Ramos (cell line): ENCODE data around the gene RHO.
"Not testable (repeated sequence)": the region's sequence is repeated elsewhere in the genome, so short reads cannot be mapped to it uniquely, and the experiment has no call there.

Experiments
- in situ Hi-C: fragments of 300-500 bp; cut with MboI; formaldehyde crosslinking; loops from one replicate; pipeline ENCODE4 v1.14.3; 2022; ENCODE audit warnings: low sequenced_read_pairs; ENCODE audit not compliant: unreplicated experiment

RHO gene

DNA sequence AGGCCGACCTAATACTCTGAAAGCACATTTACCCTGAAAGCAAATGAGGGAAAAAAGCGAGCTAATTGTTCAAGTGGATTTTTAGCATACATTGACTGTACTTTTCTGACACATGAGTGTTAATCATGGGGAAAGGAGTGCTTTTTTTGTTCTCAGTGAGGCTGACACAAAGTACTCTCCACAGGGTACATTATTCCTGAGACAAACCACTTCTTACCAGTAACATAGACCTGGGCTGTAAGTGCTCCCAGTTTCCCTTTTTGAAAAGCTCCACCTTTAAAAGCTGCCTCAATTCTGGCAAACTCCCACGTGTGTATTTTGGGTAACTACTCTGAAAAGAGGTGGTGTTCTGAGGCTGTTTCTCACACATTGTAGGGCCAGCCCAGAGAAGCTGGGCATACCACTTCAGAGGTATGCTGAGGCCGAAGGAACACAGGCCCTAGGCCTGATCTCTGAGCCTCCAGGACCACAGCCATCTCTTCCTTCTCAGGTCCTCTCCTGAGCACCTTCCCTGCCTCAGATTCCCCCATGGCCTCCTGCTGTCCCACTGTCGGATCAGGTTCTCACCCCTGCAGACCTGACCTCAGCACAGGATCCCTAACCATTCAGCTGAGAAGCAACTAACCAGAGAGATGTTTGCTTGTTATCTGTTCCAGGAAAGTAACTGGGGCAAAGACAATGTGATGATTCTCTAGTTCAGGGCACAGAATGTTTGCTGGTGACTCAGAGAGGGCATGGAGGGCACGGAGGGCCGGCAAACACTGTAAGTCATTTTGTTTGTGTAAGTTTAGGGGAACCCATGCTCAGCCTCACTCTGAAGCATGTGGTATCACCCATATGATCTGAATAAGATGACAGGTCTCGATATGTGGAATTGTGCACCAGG is 29.6 kb upstream of the RHO start:
- in situ Hi-C loops: loop anchor here (10.0 kb wide), 2 partner anchors 126 to 426 kb away; no protein-coding TSS in a partner anchor

DNA sequence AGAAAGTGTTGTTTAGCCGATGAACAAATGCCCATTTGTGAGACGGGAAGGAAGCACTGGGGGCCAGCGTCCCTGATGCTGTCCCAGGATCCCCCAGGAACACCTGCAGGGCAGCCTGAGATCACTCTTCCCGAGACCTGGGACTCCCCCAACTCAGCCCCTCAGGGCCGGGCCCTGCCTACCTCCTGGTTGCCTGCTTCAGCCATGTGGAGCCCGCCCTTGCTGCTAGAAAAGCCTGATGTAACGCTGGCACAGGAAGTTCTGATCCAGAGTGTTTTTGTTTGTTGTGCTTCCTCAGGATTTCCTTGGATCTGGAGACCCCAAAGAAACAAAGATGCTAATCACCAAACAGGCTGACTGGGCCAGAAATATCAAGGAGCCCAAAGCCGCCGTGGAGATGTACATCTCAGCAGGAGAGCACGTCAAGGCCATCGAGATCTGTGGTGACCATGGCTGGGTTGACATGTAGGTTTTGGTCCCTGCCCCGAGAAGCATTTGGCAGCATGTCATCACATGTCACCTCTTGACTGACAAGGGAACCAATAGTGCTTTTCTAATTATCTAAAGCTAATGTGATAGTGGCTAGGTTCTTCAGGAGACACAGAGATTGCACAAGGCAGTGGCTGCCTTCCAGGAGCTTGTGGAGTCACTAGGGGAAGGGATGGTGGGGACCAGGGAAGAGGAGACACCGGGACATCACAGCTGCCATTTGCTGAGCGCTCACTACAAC is 28.7 kb upstream of the RHO start:
- in situ Hi-C loops: loop anchor here (10.0 kb wide), 2 partner anchors 125 to 425 kb away; no protein-coding TSS in a partner anchor

DNA sequence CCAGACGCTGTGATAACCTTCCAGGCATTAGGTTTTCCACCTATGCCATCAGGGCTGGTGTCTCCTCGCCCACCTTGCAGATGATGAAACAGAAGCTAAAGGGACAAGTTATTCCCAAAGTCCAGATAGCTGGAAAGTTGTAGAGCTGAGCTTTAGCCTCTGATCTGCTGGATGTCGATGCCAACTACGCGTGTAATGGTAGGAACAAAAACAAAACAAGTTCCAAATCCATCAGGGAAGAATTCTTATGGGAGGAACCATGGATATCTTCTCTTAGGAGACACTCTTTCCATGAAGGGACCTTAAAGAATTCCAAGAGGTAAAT is 28.1 kb upstream of the RHO start:
- in situ Hi-C loops: no loop called here

DNA sequence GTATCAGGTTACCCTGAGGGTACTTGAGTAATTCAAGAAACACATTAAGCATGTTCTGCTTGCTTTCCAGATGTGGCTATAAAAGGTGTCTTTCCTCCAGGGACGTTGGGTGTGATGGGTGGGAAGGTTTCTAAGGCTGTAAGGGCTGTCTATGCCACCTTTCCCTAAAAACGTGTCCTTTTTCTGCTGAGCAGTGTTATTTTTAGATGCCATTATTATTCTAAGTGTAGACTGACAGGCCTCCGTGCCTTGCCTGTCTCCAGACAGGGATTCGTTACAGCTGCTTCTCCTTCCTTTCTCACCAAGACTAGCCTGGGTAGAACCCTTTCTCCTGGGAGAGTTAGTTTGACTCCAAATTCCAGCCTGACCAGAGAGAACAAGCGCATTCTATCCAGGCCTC is 26.8 kb upstream of the RHO start:
- in situ Hi-C loops: no loop called here

DNA sequence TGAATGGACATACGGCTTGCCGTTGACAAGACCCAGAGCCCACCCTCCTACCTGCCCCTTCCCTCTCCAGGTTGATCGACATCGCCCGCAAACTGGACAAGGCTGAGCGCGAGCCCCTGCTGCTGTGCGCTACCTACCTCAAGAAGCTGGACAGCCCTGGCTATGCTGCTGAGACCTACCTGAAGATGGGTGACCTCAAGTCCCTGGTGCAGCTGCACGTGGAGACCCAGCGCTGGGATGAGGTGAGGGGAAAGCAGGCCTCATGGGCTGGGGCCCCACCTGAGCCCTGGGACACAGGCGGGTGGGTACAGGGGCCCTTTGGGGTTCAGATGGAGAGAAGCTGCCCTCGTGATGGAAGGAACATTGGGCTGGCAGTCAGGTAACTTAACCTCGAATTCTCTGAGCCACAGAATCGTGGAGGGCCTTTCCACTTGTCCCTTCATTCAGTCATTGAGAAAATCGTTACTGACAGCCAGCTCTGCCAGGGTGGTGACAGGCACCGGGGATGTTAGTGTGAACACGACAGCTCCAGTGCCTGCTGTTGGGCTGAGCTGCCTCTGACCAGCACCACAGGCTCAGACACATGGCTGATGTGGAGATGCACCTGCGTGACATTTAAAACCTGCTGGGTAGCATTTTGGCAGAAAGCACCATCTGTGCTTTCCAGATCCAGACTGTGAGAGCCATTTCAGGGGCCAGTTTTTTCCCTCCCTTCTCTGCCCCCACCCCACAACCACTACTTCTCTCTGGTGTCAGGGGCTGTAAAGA is 25.6 kb upstream of the RHO start:
- in situ Hi-C loops: no loop called here

DNA sequence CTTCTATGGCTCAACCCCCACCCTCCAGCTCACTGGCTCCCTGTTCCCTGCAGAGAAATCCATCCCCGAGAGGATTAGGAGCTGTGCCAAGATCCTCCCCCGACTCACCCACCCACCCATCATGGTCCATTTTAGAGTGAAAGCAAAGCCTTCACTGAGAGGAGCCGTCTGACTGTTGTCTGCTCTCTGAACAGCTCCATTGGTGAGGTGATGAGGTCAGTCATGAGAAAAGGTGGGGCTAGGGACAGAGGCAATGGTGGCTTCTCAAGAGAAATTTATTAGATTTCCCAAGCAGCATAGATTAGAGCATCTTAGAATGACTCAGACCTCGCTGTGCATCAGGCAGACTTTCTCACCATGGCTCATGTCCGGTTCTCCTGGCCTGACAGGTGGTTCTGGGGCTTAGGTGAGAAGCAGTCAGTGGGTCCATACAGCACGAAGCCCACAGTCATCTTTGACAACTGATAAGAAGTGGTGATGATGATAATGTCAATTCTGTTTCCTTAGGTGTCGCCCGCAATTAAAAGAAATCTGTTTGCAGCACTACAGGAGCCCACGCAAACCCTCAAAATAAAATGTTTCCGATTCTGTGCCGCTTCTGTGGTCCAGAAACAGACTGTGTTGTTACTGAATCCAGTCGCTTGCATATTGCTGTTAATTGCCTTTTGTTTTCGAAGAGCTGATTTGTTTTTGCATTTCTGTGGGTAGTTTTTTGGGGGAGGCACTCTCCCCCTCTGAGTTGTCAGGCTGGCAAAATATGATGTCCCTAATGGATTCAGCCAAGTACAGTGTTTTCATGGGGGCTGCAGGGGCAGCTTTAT is 24.8 kb upstream of the RHO start:
- in situ Hi-C loops: no loop called here

DNA sequence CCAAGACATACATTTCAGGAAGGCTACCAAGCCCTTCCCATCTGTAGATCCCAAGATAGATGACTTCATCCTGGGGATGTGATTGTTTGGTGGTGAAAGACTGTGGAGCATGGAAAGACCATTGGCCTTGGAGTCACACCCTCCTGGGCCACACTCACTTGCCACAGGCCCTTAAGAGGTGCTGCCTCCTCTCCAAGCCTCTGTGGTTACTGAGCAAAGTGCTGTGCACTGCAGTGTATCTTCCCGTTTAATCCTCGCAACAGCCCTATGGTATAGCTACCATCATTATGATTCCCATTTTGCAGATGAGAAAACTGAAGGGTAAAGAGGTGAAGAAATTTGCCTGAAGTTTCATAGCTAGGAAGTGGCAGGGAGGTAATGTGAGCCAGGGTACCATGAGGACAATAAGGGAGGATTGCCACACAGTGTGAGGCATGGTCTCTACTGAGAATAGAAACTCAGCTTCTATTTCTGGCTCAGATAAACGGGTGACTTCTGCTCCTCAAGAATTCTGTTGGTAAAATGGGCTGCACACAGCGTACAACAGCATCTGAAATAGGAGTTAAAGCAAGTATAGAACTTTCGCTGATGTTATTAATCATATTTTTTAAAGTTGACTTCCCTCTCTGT is 23.9 kb upstream of the RHO start:
- in situ Hi-C loops: no loop called here

DNA sequence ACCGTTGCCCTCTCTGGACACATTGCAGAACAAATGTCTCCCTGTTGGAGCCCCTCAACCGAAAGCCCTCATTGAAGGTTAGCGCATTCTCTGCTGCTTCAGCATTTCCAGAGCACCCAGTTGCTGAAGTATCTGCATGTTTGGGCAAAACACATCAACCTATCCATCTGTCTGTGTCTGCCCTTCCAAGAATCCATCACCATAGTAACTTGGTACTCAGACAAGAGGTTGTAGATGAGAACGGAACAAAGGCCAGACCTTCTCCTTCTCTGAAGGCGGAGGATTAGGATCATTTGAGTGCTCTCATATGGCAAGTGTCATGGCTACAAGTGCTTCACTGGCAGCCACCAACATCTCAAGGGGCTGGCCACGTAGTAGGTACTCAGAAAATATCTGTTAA is 23.1 kb upstream of the RHO start:
- in situ Hi-C loops: no loop called here

DNA sequence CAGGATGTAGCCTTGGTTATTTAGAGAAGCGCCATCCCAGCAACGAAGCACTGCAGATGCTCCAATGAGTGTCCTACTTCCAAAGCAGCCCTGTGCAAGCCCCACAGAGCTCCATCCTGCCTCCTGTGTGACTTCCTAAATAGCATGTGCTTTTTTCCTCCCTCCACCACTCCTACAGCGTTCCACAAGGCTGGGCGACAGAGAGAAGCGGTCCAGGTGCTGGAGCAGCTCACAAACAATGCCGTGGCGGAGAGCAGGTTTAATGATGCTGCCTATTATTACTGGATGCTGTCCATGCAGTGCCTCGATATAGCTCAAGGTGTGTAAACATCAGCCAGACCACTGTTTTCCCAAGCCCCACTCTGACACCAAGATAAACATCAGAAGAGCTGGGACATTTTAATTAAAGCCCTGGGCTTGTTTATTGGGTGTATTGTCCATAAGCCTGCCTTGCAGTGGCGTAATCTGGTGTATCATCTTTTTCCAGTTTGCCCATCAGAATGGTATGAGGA is 22.2 kb upstream of the RHO start:
- in situ Hi-C loops: no loop called here

DNA sequence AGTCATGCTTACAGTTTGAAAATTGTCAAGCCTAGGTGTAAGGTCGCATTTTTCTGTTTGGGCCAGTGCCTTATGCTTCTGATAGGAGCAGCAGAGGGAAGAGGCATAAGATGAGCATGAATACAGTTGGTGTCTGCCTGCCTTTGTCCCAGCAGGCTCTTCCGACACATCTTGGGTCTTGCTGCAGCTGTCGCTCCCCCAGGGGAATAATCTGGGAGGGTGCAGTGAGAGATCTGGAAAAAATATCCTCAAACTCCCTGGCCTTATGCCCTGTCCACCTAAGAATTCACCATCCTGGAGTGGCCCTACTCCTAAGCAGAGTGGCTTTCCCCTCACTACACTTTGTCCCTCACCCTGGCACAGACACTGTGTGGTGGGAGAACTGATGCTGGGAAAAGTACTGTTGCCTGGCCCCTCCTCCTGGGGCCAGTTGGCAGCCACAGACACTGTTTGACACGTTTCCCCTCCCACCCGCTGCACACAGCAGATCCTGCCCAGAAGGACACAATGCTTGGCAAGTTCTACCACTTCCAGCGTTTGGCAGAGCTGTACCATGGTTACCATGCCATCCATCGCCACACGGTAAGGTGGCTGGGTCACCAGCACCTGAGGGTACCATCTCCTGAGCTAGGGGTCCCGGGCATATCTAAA is 21.1 kb upstream of the RHO start:
- in situ Hi-C loops: no loop called here

DNA sequence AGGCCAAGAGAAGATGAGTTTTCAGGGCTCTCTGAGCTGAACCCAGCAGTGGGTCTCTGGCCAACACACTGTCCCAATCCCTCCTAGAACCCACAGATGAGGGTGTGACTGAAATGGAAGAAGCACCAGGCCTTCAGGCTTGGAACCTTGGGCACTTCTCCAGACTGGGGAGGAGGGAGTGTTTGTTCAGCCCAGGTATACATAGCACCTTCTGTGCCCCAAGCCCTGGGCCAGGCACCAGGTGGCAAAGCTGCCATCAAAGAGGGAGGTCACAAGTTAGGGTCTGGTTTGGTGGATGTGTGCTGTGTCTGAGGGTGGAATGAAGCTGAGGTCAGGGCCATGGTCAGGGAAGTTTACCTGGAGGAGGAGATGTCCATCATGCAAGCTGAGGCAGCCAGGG is 15.8 kb upstream of the RHO start:
- in situ Hi-C loops: no loop called here

DNA sequence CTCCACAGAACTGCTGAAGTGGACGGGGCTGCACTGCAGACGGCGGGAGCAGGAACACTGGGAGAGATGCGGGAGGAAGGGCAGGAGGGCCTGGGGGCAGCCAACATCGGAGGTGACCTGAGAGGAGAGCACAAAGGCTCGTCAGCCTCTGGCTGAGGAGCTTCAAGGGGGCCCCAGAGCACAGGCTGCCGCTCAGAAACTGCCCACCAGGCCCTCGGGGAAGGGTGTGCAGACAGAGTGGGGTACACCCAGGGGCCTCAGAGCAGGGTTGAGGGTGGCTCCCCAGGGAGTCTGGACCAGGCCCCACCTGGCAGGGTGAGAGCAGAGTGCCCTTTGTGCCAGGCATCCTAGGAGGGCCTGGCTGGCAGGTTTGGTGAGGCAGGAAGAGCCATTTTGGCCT is 14.7 kb upstream of the RHO start:
- in situ Hi-C loops: no loop called here

DNA sequence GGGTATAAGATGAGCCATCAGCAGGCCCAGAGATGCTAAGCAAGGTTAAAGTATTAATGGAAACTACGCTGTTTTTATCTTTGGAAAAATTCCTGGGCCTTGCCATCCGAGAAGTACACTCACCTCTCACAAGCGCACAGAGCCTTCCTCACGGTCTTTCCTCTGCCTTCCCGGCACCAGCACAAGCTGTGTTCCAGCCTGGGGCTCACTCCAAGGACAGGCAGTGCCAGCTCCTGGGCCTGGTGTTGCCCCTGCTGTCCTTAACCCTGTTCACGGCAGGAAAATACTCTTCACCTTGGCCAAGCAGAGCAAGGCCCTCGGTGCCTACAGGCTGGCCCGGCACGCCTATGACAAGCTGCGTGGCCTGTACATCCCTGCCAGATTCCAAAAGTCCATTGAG is 14.3 kb upstream of the RHO start:
- in situ Hi-C loops: no loop called here

DNA sequence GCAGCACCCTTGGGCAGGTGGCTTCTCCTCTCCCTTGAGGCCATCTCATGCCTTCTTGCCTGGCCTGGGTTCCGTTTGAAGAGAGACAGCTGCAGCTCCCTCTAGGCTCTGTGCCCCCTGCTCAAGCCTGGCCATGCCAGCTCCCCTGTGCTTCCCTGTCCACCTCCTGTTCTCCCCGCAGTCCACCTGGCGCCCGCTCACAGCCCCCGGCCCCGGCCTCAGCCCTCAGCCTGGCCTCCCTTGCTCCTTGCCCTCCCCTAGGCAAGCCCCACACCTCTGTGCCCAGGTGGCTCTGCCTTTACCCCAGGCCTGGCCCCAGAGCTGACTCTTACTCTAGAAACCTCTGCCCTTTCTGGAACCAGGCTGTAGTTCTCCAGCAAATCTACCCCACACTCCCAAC is 13.9 kb upstream of the RHO start:
- in situ Hi-C loops: no loop called here

DNA sequence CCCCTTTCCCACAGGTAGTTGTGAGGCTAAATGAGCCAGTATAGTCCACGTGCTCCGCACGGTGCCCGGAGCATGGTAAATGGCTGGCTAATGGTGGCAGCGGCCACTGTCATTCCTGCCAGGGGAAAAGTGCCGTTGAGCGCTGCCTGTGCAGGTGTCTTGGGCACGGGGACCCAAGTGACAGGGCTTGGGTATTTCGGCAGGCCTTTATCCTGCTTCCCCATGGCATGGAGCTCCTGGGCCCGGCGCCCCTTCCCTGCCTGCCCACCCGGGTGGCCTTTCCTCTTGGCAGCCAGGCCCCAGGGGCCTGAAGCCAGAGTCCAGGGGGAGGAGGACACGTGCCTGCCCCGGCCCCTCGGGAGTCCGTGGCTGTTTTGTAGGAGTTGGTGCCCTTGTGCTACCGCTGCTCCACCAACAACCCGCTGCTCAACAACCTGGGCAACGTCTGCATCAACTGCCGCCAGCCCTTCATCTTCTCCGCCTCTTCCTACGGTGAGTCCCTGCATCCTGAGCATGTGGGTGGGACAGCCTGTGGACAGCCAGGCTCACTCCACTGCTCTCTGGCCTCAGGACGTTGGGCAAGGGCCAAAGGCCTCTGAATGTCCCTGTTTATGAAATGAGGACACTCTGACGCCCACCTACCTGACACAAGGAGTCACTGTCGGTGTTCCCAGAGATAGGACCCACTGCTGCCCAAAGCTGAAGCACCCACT is 13.2 kb upstream of the RHO start:
- in situ Hi-C loops: not testable (repeated sequence)

DNA sequence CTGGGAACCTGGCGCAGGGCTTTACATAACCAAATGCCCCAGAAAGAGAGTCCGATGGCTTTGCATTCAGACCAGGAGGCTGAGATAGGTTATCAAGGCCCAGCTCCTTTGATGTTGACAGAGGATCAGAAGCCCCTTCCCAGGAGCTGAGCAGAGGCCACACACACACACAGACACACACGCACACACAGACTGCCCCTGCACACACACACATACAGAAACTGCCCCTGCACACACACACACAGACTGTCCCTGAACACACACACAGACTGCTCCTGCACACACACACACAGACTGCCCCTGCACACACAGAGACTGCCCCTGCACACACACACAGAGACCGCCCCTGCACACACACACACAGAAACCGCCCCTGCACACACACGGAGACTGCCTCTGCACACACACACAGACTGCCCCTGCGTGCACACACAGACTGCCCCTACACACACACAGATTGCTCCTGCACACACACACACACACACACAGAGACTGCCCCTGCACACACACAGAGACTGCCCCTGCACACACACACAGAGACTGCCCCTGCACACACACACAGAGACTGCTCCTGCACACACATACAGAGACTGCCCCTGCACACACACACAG is 12.5 kb upstream of the RHO start:
- in situ Hi-C loops: not testable (repeated sequence)

DNA sequence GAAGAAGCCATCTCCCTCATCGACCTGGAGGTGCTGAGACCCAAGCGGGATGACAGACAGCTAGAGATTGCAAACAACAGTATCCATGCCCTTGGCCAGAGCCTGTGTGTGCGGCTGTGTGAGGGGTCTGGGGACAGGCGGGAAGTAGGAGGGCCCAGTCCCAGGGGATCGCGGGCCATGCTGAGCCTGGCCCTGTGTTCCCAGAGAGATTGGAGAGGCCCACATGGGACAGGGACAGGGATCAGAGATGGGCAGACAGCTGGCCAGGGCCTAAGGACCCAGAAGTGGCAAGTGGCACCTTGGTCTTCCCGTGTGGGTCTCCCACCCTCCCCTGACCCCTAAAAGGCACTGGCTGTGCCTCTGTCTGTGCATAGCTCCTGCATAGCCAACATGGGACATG is 10.9 kb upstream of the RHO start:
- in situ Hi-C loops: no loop called here

DNA sequence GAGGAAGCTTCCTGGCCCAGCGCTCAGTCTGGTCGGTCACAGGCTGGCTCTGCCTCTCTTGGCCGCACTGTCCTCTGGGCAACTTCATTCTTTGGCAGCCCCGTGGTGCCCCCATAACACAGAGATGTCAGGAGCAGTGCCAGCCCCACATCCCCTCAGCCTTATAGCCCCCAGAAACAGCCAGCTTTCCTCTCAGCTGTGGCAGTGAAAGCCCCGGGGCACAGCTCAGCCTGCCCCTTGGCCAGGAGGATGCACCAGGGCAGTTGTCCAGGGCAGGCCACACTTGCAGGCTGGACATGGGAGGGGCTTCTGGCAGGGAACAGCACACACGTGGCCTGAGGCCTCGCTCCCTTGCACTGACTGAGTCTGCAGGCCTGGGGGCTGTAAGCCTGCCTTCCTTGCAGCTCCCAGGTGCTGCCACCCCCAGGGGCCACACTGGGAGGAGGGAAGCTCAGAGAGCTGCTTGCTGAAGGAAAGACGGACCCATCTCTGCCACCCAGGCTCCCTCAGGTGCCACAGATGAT is 10.3 kb upstream of the RHO start:
- in situ Hi-C loops: no loop called here
